Activated T-cell treated with anti-CD3 and anti-CD28 coated beads, Interleukin-2, amount 50 U/mL, for 24 hours (primary cell): ENCODE results near the gene CCNJ.
"Not testable (repeated sequence)": the region's sequence is repeated elsewhere in the genome, so short reads cannot be mapped to it uniquely, and the experiment has no call there.

Source experiments
- DNase-seq: peaks from one replicate; pipeline ENCODE4 v3.0.0-alpha.2; 2020
- H3K27ac Mint-ChIP-seq: 2 replicates; pipeline ENCODE4 v1.8.0; 2020; ENCODE audit warnings: mild to moderate bottlenecking, mixed read lengths
- H3K27me3 Mint-ChIP-seq: 2 replicates; pipeline ENCODE4 v1.8.0; 2020; ENCODE audit warnings: mixed read lengths
- H3K36me3 Mint-ChIP-seq: 2 replicates; pipeline ENCODE4 v1.8.0; 2020; ENCODE audit warnings: low read depth, mixed read lengths
- H3K4me1 Mint-ChIP-seq: 2 replicates; pipeline ENCODE4 v1.8.0; 2020; ENCODE audit warnings: low read depth, mixed read lengths
- H3K4me3 Mint-ChIP-seq: 2 replicates; pipeline ENCODE4 v1.8.0; 2020; ENCODE audit warnings: mild to moderate bottlenecking, moderate library complexity, mixed read lengths
- H3K9me3 Mint-ChIP-seq: 2 replicates; pipeline ENCODE4 v1.8.0; 2020; ENCODE audit warnings: mixed read lengths

CCNJ gene

GRCh38 chr10:96043893-96044715, 721 bp downstream of the CCNJ start:
- DNase-seq: no peak
- peak overlapping the region; percentile 93 for H3K4me3 Mint-ChIP-seq
- H3K4me1 Mint-ChIP-seq: peaks cover 53% of the 10 kb centered on the region
- H3K36me3 Mint-ChIP-seq: peaks cover 53% of the 10 kb centered on the region
- peak overlapping the region; percentile 91 for H3K27ac Mint-ChIP-seq
- H3K9me3 Mint-ChIP-seq: no peaks in the 10 kb centered on the region
- H3K27me3 Mint-ChIP-seq: peaks cover 3% of the 10 kb centered on the region

GRCh38 chr10:96044736-96045135, 1.4 kb downstream of the CCNJ start:
- Mint-ChIP-seq H3K9me3 (no peaks in the 10 kb centered on the region), H3K27ac (peak overlapping the region; percentile 91), H3K27me3 (no peaks in the 10 kb centered on the region), H3K36me3 (peaks cover 60% of the 10 kb centered on the region), H3K4me1 (peaks cover 55% of the 10 kb centered on the region), H3K4me3 (peak overlapping the region; percentile 93)
- no peak for DNase-seq

GRCh38 chr10:96046546-96046945, 3.2 kb downstream of the CCNJ start:
- Mint-ChIP-seq H3K4me3 (no peak overlapping the region), H3K27me3 (no peaks in the 10 kb centered on the region), H3K4me1 (peaks cover 60% of the 10 kb centered on the region), H3K27ac (no peak overlapping the region), H3K9me3 (no peaks in the 10 kb centered on the region), H3K36me3 (peaks cover 78% of the 10 kb centered on the region)
- no peak for DNase-seq

GRCh38 chr10:96047004-96047649, 3.7 kb downstream of the CCNJ start:
- H3K27me3 Mint-ChIP-seq: no peaks in the 10 kb centered on the region
- no peaks in the 10 kb centered on the region for H3K9me3 Mint-ChIP-seq
- no peak for DNase-seq
- peaks cover 64% of the 10 kb centered on the region for H3K4me1 Mint-ChIP-seq
- no peak overlapping the region for H3K4me3 Mint-ChIP-seq
- no peak overlapping the region for H3K27ac Mint-ChIP-seq
- peaks cover 84% of the 10 kb centered on the region for H3K36me3 Mint-ChIP-seq

GRCh38 chr10:96047925-96048324, 4.5 kb downstream of the CCNJ start:
- H3K27ac Mint-ChIP-seq, H3K9me3 Mint-ChIP-seq, DNase-seq, H3K4me3 Mint-ChIP-seq, H3K27me3 Mint-ChIP-seq: not testable (repeated sequence)
- peaks cover 91% of the 10 kb centered on the region for H3K36me3 Mint-ChIP-seq
- peaks cover 59% of the 10 kb centered on the region for H3K4me1 Mint-ChIP-seq

GRCh38 chr10:96049340-96049739, 6.0 kb downstream of the CCNJ start:
- peaks cover 95% of the 10 kb centered on the region for H3K36me3 Mint-ChIP-seq
- no peak overlapping the region for H3K4me3 Mint-ChIP-seq
- H3K27ac Mint-ChIP-seq: no peak overlapping the region
- no peaks in the 10 kb centered on the region for H3K27me3 Mint-ChIP-seq
- no peaks in the 10 kb centered on the region for H3K9me3 Mint-ChIP-seq
- H3K4me1 Mint-ChIP-seq: peaks cover 65% of the 10 kb centered on the region
- DNase-seq: no peak

- Mint-ChIP-seq H3K9me3 (no peaks in the 10 kb centered on the region), H3K27me3 (no peaks in the 10 kb centered on the region), H3K4me3 (no peak overlapping the region), H3K4me1 (peaks cover 33% of the 10 kb centered on the region), H3K36me3 (peaks cover 88% of the 10 kb centered on the region), H3K27ac (no peak overlapping the region)
- no peak for DNase-seq
These were observed 10.6 kb downstream of the CCNJ start for GRCh38 chr10:96053985-96054384.

- Mint-ChIP-seq H3K4me1 (peaks cover 23% of the 10 kb centered on the region), H3K27ac (no peak overlapping the region), H3K36me3 (peaks cover 85% of the 10 kb centered on the region), H3K9me3 (no peaks in the 10 kb centered on the region), H3K4me3 (no peak overlapping the region), H3K27me3 (no peaks in the 10 kb centered on the region)
- DNase-seq: no peak
These were observed 13.4 kb downstream of the CCNJ start for GRCh38 chr10:96056787-96057186.

- Mint-ChIP-seq H3K4me1 (peaks cover 29% of the 10 kb centered on the region), H3K9me3 (no peaks in the 10 kb centered on the region), H3K27ac (no peak overlapping the region), H3K27me3 (no peaks in the 10 kb centered on the region), H3K36me3 (peaks cover 67% of the 10 kb centered on the region), H3K4me3 (no peak overlapping the region)
- no peak for DNase-seq
These were observed 17.8 kb downstream of the CCNJ start for GRCh38 chr10:96061232-96061631.

GRCh38 chr10:96072674-96073073, 29.3 kb downstream of the CCNJ start:
- no peaks in the 10 kb centered on the region for H3K27me3 Mint-ChIP-seq
- H3K27ac Mint-ChIP-seq: peak overlapping the region; percentile 11
- no peak overlapping the region for H3K4me3 Mint-ChIP-seq
- no peak for DNase-seq
- H3K9me3 Mint-ChIP-seq: peaks cover 1% of the 10 kb centered on the region
- H3K36me3 Mint-ChIP-seq: peaks cover 7% of the 10 kb centered on the region
- H3K4me1 Mint-ChIP-seq: peaks cover 24% of the 10 kb centered on the region

GRCh38 chr10:96073722-96074121, 30.3 kb downstream of the CCNJ start:
- DNase-seq: no peak
- Mint-ChIP-seq H3K9me3 (peaks cover 1% of the 10 kb centered on the region), H3K27me3 (no peaks in the 10 kb centered on the region), H3K27ac (peak overlapping the region; percentile 77), H3K36me3 (peaks cover 7% of the 10 kb centered on the region), H3K4me1 (peaks cover 24% of the 10 kb centered on the region), H3K4me3 (no peak overlapping the region)

- Mint-ChIP-seq H3K9me3 (peaks cover 1% of the 10 kb centered on the region), H3K4me1 (peaks cover 24% of the 10 kb centered on the region), H3K27me3 (no peaks in the 10 kb centered on the region)
These were observed 31.4 kb downstream of the CCNJ start for GRCh38 chr10:96074776-96075175.

GRCh38 chr10:96075977-96076376, 32.6 kb downstream of the CCNJ start:
- peaks cover 24% of the 10 kb centered on the region for H3K4me1 Mint-ChIP-seq
- DNase-seq: no peak
- no peaks in the 10 kb centered on the region for H3K27me3 Mint-ChIP-seq
- peaks cover 1% of the 10 kb centered on the region for H3K9me3 Mint-ChIP-seq
- no peak overlapping the region for H3K4me3 Mint-ChIP-seq
- no peak overlapping the region for H3K27ac Mint-ChIP-seq
- H3K36me3 Mint-ChIP-seq: peaks cover 5% of the 10 kb centered on the region

More at GRCh38 chr10:96074776-96075175, 31.4 kb downstream of the CCNJ start:
- peak overlapping the region; percentile 41 for H3K27ac Mint-ChIP-seq
- DNase-seq: no peak
- H3K4me3 Mint-ChIP-seq: no peak overlapping the region
- peaks cover 7% of the 10 kb centered on the region for H3K36me3 Mint-ChIP-seq

GRCh38 chr10:96077156-96077555, 33.8 kb downstream of the CCNJ start:
- H3K4me3 Mint-ChIP-seq: no peak overlapping the region
- no peaks in the 10 kb centered on the region for H3K27me3 Mint-ChIP-seq
- H3K36me3 Mint-ChIP-seq: peaks cover 11% of the 10 kb centered on the region
- no peak overlapping the region for H3K27ac Mint-ChIP-seq
- DNase-seq: no peak
- H3K9me3 Mint-ChIP-seq: peaks cover 1% of the 10 kb centered on the region
- H3K4me1 Mint-ChIP-seq: peaks cover 20% of the 10 kb centered on the region

- H3K4me1 Mint-ChIP-seq: no peaks in the 10 kb centered on the region
- no peak overlapping the region for H3K27ac Mint-ChIP-seq
- no peaks in the 10 kb centered on the region for H3K9me3 Mint-ChIP-seq
- H3K36me3 Mint-ChIP-seq: peaks cover 12% of the 10 kb centered on the region
- no peak for DNase-seq
- H3K4me3 Mint-ChIP-seq: no peak overlapping the region
- H3K27me3 Mint-ChIP-seq: no peaks in the 10 kb centered on the region
These were observed 38.8 kb downstream of the CCNJ start for GRCh38 chr10:96082153-96082552.
